Astrocyte of the hippocampus (primary cell): ENCODE results near the gene ESR1.
"Not testable (repeated sequence)": the region's sequence is repeated elsewhere in the genome, so short reads cannot be mapped to it uniquely, and the experiment has no call there.

ENCODE experiments used
- DNase-seq: peaks from one replicate; pipeline ENCODE4 v3.0.0; 2011; ENCODE audit warnings: low read depth, low spot score

Gene ESR1

DNA sequence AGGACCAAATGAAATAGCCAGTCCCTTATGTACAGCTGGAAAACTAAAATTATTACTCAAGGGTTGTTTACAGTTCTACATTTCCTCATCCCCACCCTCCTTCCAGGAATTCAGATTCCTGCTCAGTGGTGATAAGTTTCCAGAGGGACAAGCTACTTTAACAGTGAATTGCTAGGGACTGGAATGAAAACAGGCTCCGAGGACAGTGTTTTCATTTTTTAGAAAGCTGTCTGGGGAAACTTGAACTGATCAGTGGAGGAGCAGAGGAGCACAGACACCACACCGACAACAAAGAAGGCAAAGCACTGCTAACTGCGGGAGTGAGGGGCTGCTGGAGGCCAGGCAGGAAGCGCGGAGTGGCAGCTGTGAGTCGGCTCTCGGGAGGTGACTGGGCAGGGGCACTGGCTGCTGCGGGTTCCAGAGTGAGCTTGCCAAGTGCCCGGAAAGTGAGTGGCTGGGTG is 322.2 kb downstream of the ESR1 start:
- DNase-seq, result no peak

DNA sequence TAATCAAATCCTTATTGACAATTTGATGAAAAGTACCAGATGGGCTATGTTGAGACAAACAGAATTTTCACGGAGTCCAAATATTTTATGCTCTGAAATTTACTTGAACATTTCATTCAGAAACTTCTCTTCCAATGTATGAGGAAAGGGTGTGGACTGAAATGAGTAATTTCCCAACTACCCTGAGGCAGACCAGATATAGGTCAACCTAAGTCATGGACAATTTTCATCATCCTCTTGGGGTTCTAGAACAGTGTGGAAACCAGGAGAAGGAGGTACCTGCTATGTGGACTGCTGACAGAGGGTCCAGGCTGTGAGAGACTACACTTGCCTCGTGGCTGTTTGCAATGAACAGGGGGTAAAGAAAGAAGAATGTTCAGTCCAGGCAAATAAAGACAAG is 323.0 kb downstream of the ESR1 start:
- no peak for DNase-seq

DNA sequence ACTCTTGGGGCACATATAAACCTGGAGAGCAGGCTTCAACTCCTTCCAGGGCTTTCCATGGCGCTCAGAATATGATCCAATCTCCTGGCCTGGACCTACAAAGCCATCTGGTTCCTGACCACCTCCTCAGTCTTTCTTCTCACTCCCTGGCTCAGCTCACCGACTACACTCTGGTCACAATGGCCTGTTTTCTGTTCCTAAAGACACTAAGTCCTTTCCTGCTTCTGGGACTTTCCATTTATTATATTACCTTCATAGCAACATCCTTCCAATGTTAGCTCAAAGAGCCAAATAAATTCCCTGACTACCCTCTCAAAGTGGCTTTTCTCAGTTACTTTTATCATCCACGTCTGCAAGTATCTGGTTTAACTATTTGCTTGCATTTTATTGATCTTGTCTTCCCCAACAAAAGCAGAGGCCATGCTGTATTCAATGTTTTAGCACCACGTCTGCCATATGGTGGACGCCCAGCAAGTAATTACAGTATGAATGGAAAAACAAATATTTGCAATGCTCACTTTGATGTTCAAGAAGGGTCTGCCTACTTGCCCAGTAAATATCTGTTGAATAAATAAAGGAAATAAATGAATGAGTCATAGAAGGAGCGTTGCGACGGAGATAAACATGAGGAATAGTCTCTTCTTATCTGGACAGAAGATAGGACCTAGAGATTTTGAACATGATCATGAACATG is 328.4 kb downstream of the ESR1 start:
- DNase-seq, result no peak

DNA sequence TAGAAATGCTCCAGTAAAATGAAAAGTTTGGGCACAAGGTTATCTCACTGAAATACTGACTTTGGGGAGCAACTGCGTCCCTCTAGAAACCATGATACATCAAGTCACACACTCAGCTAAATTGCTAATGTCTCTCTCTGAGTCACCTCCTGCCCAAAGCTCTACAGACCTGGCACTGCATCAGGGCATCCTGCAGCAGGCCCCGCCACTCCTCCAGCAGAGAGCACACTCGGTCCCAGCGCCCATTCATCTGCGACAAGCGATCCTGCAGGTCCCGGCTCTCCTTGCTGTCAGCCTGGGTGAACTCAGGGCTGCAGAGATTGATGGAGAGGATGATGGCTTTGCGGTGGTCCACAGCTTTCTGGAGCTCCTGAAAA is 329.0 kb downstream of the ESR1 start:
- DNase-seq, result peak; percentile 41

DNA sequence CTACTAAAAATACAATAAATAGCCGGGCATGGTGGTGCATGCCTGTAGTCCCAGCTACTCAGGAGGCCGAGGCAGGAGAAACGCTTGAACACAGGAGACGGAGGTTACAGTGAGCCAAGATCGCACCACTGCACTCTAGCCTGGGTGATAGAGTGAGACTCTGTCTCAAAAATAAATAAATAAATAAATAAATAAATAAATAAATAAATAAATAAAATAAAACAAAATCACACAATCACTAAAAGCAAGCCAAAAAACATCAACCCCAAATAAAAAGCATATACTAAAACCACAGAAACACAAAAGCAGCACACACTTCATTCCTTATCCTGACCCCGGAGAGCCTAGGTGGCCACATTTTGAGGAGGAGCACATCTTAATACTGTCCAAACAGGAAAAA is 330.9 kb downstream of the ESR1 start:
- DNase-seq, result not testable (repeated sequence)

DNA sequence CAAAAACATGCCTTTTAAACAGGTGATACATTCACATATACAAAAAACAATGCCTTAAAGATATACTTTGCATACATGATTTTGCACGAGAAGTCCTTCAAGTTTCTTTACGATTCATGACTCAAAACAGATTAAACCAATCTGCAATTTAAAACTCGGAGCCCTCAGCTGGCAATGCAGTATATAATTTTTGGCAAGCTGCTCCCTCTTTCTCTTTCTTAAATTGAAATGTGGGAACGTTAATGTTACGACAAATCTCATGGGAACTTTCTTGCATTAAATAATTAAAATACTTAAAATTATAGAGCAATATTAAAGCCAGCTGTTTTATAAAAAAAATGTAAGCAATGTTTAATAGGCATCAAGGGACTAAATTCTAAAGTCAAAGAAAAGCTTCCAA is 334.6 kb downstream of the ESR1 start:
- no peak for DNase-seq

DNA sequence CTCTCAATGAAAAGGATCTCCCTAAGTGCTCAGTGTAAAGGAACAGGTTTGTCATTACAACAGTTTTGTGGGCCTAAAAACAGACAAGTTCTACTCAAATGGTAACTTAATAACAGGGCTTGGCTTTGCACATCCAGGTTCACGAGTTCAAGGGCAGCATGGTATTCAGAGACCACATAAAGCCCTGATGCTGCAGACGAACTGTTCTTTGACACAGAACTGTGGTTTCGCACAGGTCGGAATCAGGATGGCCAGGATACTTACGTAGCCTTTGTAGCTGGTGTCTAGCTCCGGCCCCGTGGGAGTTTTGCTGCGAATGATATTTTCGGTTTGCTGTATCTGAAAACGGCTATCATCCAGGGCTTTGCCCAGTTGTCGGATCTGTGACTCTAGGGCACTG is 335.9 kb downstream of the ESR1 start:
- no peak for DNase-seq

DNA sequence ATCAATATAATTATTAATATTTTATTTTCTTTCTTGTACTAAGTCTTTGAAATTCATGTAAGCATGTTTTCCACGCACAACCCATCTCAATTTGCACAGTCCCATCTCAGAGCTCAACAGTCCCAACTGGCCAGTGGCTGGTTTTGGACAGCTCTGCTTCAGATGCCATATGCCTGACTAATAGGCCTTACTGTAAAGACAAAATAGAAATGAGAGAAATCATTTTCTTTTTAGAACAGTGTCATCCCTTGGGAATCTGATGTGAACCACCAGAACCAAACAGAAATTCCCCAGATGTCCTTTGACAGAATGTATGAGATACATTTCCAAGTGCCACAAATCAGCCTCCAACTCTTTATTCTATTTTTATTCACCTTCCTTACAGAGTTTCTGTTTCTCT is 338.9 kb downstream of the ESR1 start:
- peak; percentile 68 for DNase-seq

DNA sequence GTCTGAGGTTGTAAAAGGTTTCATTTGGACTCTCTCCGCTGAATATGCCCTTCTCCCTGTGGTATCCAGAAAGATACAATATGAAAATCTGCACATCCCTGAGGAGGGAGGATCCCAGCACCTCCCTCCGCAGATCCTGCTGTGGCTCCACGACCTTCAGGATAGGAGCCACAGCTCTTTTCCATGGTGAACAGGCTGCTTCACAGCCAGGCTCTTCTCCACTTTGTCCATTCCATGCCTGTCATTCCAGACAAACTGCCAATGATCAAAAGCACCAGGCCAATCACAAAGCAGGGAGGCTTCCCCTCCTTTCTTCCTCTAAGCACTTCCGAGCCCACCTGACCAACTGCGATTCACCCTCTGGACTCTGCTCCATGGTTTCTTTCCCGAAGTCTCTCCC is 339.8 kb downstream of the ESR1 start:
- DNase-seq, result no peak

DNA sequence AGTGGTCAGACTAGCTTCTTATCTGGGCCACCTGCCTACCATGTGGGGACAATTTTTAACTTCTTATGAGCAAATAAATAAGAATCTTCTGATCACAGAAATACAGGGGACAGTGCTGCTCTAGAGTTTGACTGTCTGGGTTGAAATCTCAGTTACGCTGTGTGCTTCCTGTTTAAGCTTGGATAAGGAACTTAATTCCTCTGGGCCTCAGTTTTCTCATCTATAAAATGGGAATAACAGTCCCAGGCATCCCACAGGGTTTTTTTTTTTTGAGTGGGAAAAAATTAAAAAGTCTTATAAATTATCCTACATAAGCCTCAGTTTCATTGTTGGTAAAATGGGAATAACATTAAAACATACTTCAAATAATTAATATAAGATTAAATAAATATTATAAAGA is 340.9 kb downstream of the ESR1 start:
- DNase-seq, result no peak

DNA sequence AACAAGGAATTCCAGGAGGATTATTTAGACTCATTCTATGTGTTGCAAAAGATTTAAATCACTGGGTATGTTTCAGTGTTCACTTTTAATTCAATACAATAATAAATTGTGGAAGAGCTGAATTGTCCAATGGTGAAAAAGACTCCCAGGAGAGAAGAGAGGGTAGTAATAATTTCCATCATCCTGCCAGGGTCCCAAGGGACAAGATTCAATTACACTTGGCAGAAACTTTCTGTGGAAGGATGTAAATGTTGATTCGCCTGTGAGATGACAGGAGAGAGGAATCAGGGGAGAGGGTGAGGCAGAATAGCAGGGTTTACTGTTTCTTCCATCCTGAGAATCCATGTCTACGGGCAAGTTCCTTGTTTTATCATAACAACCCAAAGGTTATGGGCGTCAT is 342.7 kb downstream of the ESR1 start:
- DNase-seq, result no peak

DNA sequence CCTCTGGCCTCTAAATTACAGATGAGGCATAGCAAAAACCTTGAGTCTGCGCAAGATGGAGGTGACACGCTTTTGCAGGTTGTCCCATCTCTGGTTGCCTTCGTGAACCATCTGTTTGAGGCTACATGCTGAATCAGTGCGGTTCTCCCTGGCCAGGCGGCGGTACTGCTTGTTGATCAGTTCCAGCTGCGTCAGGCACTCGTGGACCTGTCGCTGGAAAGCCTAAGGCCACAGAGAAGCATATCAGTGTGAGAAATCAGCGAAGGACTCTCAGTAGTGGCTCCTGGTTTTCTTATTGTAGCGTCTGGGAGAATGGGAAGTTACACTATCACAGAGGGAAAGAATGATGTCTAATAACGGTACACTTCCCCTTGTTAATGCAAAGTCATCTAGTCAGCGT is 344.4 kb downstream of the ESR1 start:
- DNase-seq, result no peak

DNA sequence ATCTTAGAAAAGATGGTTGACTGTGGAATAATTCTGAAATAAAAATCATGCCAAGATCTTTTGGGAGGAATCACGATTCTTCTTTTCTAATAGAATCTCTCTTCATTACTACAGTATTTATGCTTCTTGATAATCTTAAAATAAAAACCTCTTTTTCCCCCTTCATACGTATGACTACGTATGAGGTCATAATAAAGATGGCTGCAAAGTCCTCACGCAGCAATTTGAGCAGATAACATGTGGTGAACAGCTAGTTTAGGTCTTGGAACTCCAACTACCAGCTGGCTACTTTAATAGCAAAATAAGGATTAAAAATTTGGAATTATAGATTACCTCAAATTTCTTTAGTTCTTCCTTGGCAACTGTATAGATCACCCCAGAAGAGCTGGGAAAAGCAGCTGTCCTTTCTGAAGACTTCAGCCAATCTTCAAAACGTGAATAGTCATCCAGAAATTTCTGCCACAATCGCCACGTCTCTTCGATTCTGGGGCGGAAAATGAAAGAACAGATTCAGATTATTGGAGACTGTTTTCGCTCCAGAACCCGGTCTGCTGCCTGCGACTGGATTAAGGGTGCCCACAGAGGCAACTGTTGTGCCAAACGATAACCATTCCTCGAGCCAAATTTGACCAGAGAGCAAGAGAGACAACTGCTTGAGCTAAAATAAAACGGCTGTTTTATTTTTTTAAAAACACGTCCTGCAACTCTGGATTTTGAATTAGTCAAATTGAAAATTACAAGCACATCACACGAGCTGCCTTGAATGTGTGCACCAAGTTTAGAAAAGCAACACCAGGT is 347.3 kb downstream of the ESR1 start:
- no peak for DNase-seq

DNA sequence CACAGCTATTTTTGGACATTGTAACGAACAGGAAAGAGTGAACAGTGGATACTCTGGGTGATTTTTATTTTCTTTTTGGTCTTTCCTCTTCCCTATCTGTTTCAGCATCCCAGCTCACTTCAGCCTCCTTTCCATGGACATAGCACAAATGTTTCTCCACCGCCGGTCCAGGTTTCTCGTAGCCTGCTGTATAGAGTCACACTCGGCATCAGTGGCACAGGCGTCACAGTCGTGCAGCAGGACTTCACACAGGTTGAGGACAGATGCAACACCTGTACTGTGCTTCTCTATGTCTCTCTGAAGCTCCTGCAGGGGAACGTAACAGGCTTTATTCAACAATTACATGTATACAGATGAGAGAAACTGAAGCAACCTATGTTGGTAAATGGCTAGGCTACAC is 348.3 kb downstream of the ESR1 start:
- no peak for DNase-seq

DNA sequence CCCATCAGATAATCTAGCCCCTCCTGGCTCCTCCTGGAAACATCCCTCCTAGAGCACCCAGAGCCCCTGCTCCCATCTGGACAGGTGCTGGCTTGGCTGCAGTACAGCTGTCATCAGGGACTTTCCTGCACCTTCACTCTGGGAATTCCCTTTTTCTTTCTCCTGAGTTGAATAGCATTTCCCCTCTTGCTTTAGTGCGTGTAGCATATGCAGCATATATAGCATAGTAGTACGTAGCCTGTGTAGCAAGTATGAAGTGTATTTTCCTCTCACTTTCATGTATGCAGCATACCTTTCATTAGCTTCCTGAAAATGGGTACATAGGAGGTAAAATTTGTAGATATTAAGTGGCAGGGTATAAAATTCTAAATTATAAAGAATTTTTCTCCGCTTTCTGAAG is 352.9 kb downstream of the ESR1 start:
- DNase-seq, result no peak

DNA sequence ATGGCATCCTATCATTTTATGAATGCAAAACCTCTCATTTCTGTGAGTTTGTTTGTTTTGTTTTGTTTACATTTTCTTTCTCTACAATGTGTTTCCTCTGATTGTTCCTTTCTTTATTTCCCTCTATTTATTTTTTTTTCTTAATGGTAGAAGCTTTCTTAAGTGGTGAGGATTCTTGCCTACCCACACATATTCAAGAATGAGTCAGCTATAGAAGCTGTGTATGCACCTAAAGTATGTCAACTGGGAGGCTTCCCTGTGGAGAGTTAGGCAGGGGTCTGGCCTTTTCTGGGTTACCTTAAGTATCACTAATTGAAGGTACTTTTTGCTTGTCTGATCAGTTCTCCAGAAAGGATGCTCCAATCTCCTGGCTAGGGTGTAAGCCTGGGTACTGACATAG is 354.0 kb downstream of the ESR1 start:
- DNase-seq, result peak; percentile 64

DNA sequence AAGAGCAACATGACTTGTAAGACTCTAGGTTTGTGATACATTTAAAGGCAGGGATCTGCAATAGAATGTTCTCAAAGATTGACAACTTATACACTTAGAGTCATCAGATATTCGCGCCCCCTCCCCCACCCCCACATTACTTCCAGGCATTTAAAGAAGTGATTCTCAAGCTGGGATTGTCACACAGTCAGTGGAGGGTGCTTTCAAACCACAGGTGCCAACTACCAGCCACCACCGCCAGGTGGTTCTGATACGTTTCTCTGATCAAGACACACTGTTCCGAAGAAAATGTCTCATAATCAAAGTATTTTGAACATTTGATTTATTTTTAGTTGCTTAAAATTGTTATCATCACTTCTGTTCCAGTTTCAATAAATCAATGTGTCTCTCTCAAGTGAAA is 357.5 kb downstream of the ESR1 start:
- DNase-seq, result no peak

DNA sequence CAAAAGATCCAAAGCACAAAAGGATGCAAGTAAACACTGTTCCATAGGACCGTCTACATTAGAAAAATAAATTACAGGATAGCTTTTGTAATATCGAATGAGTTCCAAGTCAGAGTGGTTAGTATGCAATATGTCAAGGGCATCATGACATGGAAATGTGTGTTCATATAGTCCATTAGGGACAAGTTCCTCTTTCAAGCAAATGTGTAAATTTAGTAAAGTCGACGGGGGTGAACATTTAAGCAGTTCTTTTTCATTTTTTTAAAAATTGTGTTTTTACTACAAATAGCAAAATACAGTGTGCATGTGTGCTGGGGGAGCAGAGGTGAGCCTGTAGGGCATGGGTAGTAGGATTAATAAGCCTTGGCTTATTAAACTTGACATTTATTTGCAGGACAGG is 359.0 kb downstream of the ESR1 start:
- DNase-seq, result no peak

DNA sequence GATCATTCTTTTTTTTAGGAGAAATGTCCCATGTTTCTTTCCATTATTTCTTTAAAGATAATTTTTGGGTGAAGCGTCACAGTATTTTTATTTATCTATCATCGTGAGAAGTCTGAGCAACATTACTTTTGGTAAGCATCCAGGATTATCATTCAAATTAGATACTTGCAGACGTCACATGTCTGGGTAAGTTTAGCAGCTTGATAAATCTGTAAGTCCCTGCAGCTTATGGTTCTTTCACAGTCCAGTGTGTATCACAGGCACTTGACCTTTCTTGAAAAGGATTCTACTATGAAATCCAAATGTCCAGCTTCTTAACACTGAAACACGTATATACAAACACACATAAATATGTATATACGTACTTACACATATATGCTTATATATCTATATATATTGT is 359.4 kb downstream of the ESR1 start:
- DNase-seq, result no peak

DNA sequence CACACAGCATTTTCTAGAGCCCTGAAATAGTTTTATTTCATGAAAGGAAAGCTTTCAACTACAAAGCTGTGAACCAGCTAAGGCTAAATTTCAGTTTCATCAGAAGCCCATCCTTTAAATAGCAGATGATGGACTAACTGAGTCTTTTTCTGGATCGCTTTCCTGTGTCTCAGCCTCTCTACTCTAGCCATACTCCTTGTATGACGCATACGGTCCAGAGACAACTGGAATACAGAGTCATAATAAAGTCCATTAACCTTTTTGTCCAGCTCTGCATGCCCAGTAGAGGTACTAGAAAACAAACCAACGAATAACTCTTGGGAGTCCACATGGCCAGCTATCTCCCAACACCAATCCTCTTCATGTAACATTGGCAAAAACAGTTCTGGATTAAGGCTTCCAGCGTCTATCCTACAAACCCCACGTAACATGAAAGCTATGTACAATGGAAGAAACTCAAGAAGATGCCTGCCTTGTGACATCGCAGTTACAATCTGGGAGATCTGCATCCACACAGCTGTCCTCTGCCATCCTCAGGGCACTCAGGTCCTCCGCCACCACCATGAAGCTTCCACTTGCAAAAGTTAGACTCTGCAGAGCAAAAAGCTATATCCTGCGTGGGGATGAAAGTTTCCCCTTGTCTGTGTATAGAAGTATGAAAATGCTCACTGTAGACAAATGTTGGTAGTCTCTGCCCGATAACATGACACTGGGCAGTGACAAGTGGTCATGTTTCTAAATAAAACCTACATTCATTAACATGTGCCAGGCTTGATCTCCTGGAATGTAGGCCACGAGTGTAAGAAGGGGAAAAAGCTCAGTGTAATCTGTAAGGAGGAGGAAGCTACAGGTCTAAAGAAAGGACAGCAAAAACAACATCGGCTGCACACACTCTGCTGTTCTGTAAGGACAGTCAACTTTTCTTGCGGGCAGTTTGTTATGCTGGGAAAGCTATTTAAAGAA is 360.4 kb downstream of the ESR1 start:
- no peak for DNase-seq

DNA sequence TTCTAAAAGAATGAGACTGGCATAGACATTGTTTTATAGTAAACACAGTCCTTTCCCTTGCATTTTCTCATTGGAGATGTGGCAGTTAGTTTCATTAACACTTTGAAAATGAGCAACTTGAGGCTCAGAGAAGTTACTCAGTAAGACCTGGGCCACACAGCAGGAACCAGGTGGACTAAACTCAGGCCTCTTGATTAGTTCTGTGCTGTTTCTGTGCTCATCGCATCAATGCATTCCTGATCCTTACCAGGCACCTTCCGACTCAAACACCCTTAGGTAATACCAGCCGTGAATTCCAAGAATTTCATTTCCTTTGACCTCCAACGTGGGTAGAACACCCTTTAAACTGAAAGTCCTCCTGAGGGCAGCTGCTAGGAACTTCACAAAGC is 362.8 kb downstream of the ESR1 start:
- no peak for DNase-seq
